Fibroblast of skin of left quadriceps (primary cell): Measurements from ENCODE around the gene BHLHE40.
"Not testable (repeated sequence)": the region's sequence is repeated elsewhere in the genome, so short reads cannot be mapped to it uniquely, and the experiment has no call there.

ENCODE experiments used
- DNase-seq, 2 experiments: peaks; one replicate each; pipeline ENCODE4 v3.0.0-alpha.2; 2013; ENCODE audit warnings: low read depth in 2 of 2

Gene BHLHE40

GRCh38 chr3:4961865-4962264 lies 17.4 kb upstream of the BHLHE40 start:
- not testable (repeated sequence) for DNase-seq

DNA sequence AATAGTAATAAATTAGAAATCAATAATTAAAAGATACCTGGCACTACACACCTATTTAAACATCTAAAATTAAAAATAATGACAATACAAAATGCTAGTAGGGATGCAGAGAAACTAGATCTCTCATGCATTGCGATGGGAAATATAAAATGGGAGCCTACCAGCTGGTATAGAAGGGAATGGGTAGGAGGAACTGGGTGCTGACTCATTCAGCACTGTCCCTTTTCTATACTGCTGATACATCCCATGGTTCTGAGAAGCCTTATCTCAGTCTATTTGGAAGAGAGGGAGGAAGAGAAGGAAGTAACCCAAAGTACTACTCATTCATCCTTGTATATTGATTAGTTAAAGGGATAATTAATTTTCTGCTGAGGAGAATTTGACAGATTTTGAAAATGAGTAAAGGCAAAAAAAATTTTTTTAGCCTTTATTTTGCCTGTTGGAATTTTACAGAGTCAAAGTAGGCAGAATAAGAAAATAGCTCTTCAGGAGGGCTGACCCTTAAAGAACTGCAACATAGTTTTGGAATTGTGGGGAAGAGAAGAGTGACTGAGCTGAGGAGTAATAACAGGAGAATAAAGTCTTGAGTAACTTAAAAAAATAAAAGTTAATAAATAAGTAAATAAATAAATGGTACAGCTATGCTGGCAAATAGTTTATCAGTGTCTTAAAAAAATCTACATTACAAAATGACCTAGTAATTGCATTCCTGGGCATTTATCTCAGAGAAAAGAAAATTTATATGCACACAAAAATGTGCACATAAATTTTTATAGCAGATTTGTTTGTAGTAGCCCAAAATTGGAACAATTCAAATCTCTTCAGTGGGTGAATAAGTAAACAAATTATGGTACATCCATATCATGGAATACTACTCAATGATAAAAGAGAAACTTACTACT lies 15.3 kb upstream of the BHLHE40 start:
- DNase-seq, result no peak

GRCh38 chr3:4966006-4966405 lies 13.2 kb upstream of the BHLHE40 start:
- not testable (repeated sequence) for DNase-seq

DNA sequence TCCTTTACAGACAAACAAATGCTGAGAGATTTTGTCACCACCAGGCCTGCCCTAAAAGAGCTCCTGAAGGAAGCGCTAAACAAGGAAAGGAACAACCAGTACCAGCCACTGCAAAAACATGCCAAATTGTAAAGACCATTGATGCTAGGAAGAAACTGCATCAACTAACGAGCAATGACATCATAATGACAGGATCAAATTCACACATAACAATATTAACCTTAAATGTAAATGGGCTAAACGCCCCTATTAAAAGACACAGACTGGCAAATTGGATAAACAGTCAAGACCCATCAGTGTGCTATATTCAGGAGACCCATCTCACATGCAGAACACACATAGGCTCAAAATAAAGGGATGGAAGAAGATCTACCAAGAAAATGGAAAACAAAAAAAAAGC lies 11.6 kb upstream of the BHLHE40 start:
- not testable (repeated sequence) for DNase-seq

DNA sequence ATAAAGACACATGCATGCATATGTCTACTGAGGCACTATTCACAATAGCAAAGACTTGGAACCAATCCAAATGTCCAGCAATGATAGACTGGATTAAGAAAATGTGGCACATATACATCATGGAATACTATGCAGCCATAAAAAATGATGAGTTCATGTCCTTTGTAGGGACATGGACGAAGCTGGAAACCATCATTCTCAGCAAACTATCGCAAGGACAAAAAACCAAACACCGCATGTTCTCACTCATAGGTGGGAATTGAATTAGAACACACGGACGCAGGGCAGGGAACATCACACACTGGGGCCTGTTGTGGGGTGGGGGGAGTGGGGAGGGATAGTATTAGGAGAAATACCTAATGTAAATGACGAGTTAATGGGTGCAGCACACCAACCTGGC lies 7.8 kb upstream of the BHLHE40 start:
- not testable (repeated sequence) for DNase-seq

DNA sequence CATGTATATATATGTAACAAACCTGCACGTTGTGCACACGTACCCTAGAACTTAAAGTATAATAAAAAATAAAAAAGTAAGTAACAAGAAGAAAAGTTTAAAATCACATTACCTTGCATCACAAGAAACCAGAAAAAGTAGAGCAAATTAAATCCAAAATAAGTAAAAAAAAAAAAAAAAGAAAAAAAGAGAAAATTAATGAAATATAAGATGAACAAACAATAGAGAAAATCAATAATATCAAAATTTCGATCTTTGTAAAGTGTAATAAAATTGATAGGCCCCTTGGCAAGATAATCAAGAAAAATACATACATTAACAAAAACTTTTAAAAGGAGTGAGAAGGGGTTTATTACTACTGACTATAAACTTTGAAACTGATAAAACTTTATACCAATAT lies 7.4 kb upstream of the BHLHE40 start:
- no peak for DNase-seq

- DNase-seq, result no peak
Observed at GRCh38 chr3:4972652-4973643, 6.3 kb upstream of the BHLHE40 start.

- no peak for DNase-seq
Observed at GRCh38 chr3:4974154-4974553, 5.1 kb upstream of the BHLHE40 start.

GRCh38 chr3:4976109-4976508 lies 3.1 kb upstream of the BHLHE40 start:
- DNase-seq, result no peak

- DNase-seq, result no peak
Observed at GRCh38 chr3:4977001-4977852, 2.0 kb upstream of the BHLHE40 start.

GRCh38 chr3:4977853-4978203 lies 1.4 kb upstream of the BHLHE40 start:
- DNase-seq, result no peak

DNA sequence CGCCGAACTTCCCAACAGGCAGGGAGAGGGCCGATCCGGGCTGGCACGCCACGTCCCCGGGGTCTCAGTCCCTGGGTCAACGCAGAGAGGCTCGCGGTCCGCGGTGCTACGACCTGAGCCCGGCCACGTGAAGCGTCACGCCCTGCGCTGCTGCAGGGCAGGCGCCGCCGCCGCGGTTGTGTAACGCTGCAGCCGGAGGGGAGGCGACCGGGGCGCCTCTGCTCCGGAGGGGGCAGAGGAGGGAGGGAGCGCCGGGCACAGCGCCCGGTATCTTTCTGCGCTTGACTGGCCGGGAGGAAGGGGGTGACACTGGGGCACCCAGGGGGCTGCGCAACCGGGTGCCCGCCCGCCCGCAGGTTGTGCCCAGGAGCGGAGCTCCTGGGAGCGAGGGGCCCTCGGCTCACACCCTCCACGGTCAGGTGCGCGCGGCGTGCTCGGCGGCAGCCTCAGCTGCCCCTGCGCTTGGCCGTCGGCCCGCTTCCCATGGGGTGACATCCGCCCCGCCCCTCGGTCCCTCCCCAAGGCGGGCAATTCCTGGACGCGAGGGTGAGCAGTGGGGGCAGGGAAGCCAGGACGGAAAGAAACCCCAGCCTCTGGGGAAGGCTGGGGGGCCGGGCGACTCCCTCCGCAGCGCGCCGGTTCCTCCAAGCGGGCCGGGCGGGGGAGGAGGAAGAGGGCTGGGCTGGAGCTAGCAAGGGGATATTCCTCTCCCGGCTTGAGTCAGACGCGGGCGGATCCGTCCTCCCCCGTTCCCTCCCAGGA lies 852 bp upstream of the BHLHE40 start:
- peak; percentile 95 to 96 for DNase-seq

DNA sequence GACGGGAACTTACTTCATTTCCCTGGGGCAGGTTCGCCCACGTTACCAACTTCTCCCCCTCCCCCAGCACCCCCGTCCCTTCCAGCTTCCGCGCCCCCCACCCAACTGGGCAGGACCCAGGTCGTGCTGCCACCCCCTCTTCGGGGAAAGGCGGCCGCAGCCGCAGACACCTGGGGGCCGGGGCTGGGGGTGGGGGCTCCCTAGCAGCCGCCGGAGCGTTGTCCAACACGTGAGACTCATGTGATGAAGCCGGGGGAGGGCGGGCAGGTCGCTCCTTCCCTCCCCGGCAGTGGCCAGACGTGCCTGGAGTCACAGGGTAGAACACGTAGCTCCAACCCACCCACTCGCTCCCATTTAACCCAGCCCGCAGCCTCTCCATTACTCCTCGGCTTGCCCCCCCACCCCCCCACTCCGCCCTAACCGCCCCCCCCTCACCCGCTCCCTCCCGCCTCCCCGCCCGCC lies 240 bp upstream of the BHLHE40 start:
- DNase-seq, result peak; percentile 94 to 95

GRCh38 chr3:4980229-4981203 lies 1.3 kb downstream of the BHLHE40 start:
- DNase-seq, result peak; percentile 74

DNA sequence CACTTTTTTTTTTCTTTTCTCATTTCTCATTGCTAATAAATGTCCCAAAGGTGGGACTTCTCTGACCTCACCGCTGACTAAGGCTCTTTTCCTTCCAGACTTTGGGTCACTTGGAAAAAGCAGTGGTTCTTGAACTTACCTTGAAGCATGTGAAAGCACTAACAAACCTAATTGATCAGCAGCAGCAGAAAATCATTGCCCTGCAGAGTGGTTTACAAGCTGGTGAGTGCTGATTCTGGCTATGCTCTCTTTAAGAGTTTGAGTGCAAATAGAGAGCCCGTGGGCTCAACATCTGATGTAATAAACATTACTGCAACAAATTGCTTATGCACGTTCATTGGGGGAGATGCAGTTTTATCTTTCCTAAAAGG lies 2.0 kb downstream of the BHLHE40 start:
- no peak for DNase-seq

- no peak for DNase-seq
Observed at GRCh38 chr3:4981665-4982494, 2.6 kb downstream of the BHLHE40 start.

GRCh38 chr3:4982773-4983738 lies 3.8 kb downstream of the BHLHE40 start:
- DNase-seq, result no peak
